Coronary artery (tissue), 2 donors: ENCODE results near the gene RALGAPB.

Experiments
- DNase-seq: peaks from one replicate; pipeline ENCODE4 v3.0.0-alpha.2; 2017; ENCODE audit warnings: low spot score
- H3K27ac ChIP-seq, 2 donors: fragments of 200-600 bp; sonication (generic); one replicate each; pipeline ENCODE4 v1.5.1; 2016 to 2019
- H3K4me3 ChIP-seq: fragments of 200-600 bp; sonication (generic); 2 replicates; pipeline ENCODE4 v1.5.1; 2016; ENCODE audit warnings: mild to moderate bottlenecking, moderate library complexity
- CTCF ChIP-seq: fragments of 200-600 bp; sonication (generic); IDR thresholded peaks from one replicate; pipeline ENCODE4 v1.5.1; 2019; ENCODE audit warnings: antibody characterized with exemption

RALGAPB gene

GRCh38 chr20:38447251-38447661, 25.4 kb upstream of the RALGAPB start:
- H3K4me3 ChIP-seq: peak overlapping the region; percentile 88
- peak overlapping the region; percentile 55 to 87 for H3K27ac ChIP-seq
- TF ChIP-seq CTCF: no peak
- no peak for DNase-seq

- H3K4me3 ChIP-seq: no peak overlapping the region
Observed at GRCh38 chr20:38447931-38448675, 24.5 kb upstream of the RALGAPB start.

GRCh38 chr20:38449046-38449445, 23.6 kb upstream of the RALGAPB start:
- Histone ChIP-seq H3K4me3 (no peak overlapping the region), H3K27ac (no peak overlapping the region)
- DNase-seq: no peak
- no peak for TF ChIP-seq CTCF

More at GRCh38 chr20:38447931-38448675, 24.5 kb upstream of the RALGAPB start:
- TF ChIP-seq CTCF: no peak
- no peak for DNase-seq
- no peak overlapping the region for H3K27ac ChIP-seq

GRCh38 chr20:38450412-38450975, 22.1 kb upstream of the RALGAPB start:
- no peak for TF ChIP-seq CTCF
- H3K27ac ChIP-seq: no peak overlapping the region
- no peak overlapping the region for H3K4me3 ChIP-seq
- DNase-seq: no peak

- no peak for TF ChIP-seq CTCF
- DNase-seq: no peak
- Histone ChIP-seq H3K4me3 (no peak overlapping the region), H3K27ac (peak overlapping the region in 1 of 2 donors; percentile 30)
Observed at GRCh38 chr20:38452880-38453624, 19.6 kb upstream of the RALGAPB start.

GRCh38 chr20:38453941-38454340, 18.7 kb upstream of the RALGAPB start:
- TF ChIP-seq CTCF: no peak
- peak; percentile 19 for DNase-seq
- no peak overlapping the region for H3K4me3 ChIP-seq
- no peak overlapping the region for H3K27ac ChIP-seq
